ENCODE data around the gene ESR1.
"Not testable (repeated sequence)": the region's sequence is repeated elsewhere in the genome, so short reads cannot be mapped to it uniquely, and the experiment has no call there.

The ESR1 gene

DNA sequence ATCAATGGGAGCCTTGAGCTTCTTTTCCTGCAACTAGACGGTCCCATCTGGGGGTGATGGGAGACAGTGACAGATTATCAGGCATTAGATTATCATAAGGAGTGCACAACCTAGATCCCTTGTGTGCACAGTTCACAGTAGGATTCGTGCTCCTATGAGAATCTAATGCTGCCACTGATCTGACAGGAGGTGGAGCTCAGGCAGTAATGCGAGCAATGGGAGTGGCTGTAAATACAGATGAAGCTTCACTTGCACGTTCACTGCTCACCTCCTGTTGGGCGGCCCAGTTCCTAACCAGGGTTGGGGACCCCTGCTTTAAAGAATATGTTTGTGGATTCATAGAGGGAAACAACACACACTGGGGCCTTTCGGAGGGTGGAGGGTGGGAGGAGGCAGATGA lies 180.7 kb downstream of the ESR1 start:
- not testable (repeated sequence) for DNase-seq (ENCODE audit: low read depth)

GRCh38 chr6:151992091-151992490 lies 184.6 kb downstream of the ESR1 start:
- no peak for DNase-seq (ENCODE audit: low read depth)

- no peak for DNase-seq (ENCODE audit: low read depth)
Observed at GRCh38 chr6:151993364-151993763, 185.9 kb downstream of the ESR1 start.

- no peak for DNase-seq (ENCODE audit: low read depth)
Observed at GRCh38 chr6:151998784-151999183, 191.3 kb downstream of the ESR1 start.

DNA sequence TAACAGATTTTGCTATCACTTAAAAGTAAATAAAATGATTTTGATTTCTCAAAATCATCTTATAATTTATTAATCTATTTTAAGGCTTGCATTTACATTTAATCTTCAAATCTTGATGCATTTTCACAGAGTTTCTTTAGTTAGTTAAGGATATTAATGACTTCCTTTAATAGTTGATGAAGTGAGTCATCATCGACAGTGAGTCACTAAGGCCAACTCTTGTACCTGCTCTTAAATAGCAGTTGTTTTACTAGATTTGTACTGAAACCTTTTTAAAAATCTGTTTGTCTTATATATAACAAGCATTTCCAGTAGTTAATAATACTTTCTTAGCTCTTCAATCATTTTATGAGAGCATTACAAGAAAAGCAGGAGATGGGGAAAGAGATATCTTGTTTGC lies 191.7 kb downstream of the ESR1 start:
- no peak for DNase-seq (ENCODE audit: low read depth)

DNA sequence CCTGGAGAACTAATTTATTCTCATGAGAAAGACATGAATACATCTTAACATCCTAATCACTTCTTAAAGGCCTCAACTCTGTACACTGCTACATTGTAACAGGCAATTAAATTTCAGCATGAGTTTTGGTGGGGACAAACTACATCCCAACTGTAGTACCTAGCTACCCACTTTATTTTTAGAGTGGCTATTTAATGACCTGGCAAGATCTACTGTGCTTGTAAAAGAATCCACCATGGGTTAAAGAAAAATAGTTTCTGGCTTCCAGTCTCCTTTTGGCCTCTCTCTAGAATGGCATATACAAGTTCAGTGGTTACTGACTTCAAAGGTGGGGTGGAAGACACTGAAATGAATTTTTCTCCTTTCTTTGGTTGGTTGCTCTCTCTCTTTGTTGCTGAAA lies 193.9 kb downstream of the ESR1 start:
- DNase-seq (ENCODE audit: low read depth), result no peak

DNA sequence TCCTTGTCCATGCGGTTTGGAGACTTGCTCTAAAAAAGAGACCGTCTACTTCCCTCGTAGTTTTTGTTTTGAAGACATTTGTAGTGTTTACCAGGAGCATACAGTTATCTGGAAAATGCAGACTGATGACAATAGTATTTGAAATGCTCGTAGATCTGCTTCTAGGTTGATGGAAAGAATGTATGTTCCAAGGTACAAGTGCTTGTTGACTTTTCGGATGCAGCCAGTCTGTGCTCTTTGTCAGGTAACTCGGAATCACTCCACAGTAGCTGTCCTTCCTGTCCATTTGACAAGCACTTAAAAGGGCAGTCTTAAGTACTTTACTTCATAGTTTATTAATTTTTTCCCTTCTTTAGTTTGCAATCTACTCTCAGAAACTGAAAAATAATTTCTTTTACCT lies 194.8 kb downstream of the ESR1 start:
- DNase-seq (ENCODE audit: low read depth), result no peak

- DNase-seq (ENCODE audit: low read depth), result no peak
Observed at GRCh38 chr6:152004036-152004566, 196.6 kb downstream of the ESR1 start.

DNA sequence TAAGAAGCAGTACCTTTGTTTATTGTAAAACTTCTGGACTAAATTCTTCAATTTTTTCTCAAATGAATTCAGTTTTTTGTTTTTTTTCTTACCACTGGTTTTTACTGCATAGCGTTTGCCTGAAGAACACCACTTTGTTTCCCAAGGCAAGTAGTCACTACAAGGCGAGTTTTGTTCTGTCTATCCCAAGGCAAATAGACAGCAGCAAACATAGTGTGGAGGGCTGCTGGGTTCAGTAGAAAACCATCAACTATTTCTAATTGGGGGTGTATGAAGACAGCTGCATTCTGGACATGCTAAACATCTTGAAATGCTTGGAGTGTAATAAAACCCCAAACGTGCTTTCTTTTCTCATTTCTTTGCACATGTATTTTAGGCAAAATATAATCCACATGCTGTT lies 197.4 kb downstream of the ESR1 start:
- no peak for DNase-seq (ENCODE audit: low read depth)

DNA sequence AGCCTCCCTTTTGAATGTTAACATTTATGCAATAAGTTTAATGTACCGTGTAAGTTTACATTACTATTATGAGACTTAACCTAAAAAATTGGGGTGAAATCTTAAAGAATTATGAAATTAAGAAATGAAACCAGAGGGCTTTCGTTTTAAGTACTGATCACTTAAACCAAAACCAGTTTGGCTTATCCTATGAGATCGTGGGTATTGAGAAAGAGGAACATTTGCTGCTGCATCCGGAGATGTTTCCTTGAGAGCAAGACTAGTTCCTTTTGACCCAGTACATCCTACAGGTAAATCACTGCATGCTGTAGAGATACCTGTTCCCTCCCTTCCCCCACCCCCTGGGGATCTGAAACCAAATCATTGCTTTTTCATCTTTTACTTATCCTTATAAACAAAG lies 201.3 kb downstream of the ESR1 start:
- no peak for DNase-seq (ENCODE audit: low read depth)

DNA sequence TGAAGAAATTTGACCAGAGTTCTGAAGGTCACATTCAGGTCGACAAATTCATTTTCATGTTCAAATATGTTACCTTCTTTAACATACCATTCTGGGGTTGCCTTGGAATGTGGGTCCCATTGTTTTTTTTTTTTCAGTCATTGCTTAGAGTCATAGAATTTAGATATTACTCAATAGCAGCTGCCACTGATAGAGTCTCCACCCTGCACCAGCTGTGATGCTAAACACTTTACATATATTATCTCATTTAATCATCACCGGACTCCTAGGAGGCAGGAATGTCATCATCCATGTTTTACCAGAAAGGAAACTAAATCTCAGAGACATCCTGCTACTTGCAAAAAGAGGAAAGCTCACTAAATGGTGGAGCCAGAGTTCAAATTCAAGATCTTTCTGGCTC lies 204.7 kb downstream of the ESR1 start:
- no peak for DNase-seq (ENCODE audit: low read depth)

DNA sequence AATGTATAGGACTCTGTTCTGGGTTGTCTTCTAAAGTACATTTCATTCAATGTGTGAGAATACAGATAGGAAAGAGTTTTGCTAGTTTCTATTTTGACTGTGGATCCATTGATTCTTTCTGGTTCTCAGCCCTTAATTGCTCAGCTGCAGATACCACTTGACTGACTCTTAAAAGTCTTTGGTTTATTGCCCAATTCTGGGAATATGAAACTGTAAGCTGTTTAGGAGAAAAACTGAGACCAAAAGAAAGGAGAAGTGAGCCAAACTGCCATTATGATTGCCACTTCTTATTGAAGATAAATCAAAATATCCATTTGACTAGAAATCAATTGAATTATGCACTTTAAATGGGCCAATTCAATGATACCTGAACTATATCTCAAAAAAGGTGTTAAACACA lies 211.4 kb downstream of the ESR1 start:
- DNase-seq (ENCODE audit: low read depth), result no peak

DNA sequence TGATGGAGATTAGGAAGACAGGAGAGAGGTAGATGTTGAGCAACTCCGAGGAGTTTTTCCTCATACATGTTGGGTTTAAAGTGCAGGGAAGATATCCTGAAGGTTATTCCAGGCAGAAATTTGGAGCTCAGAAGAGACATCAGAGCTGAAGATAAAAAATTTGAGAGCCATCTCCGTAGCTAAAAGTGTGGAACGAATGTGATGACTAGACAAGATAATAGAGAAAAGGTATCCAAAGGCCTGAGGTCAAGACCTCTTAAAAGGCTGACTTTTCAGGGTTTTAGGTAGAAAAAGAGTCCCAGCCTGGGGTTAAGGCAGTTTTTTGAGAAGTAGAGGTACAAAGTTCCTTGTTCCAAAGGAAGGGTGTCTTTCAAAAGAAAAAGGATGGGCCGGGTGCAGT lies 214.8 kb downstream of the ESR1 start:
- DNase-seq (ENCODE audit: low read depth), result no peak

GRCh38 chr6:152023613-152024012 lies 216.1 kb downstream of the ESR1 start:
- DNase-seq (ENCODE audit: low read depth), result no peak

DNA sequence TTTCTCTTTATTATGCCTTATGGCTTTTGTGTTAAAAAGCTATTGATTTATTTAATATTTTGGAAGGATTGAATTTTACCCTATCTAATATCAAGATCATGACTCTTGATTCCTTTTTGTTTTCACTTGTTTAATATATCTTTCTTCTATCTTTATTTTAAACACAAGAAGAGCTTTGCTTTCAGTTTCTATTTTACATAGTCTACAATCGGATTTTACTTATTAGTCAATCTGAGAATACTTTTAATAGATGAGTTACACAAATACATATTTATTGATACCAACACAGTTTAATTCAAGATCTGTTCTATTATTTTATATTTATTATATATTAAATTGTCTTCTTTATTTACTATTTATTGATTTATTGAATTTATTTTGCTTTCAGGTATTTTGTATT lies 218.8 kb downstream of the ESR1 start:
- DNase-seq (ENCODE audit: low read depth), result no peak

DNA sequence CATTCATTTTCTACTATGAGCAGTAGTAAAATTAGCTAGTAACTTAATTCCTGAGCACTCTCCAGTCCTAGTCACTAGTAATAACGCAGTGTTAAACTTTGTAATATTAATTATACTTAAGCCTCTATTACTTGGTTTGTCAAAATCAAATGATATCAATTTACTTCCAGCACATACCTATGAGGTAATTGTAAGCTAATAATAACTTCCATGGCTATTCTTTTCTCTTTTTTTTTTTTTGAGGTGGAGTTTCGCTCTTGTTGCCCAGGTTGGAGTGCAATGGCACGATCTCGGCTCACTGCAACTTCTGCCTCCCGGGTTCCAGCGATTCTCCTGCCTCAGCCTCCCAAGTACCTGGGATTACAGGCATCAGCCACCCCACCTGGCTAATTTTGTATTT lies 219.3 kb downstream of the ESR1 start:
- DNase-seq (ENCODE audit: low read depth), result not testable (repeated sequence)

GRCh38 chr6:152033765-152034164 lies 226.3 kb downstream of the ESR1 start:
- not testable (repeated sequence) for DNase-seq (ENCODE audit: low read depth)

DNA sequence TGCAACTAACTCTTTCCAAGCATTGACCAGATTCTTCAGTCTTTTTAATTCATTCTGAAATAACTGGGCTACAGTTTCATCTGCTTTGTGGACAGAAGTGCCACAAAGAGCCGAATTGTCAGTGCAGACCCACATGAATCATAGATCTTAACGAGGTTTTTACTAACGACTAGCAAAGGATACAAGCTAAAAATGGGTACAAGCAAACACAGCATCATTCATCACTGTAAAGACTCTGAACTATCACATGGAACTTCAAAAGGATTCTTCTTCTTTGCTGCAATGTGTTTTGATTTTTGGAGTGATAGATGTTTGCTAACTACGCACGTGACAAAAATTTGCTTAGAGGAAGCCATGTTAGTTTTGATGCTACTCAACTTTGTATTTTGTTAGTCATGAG lies 227.1 kb downstream of the ESR1 start:
- no peak for DNase-seq (ENCODE audit: low read depth)

GRCh38 chr6:152046118-152046517 lies 238.6 kb downstream of the ESR1 start:
- no peak for DNase-seq (ENCODE audit: low read depth)

- no peak for DNase-seq (ENCODE audit: low read depth)
Observed at GRCh38 chr6:152048921-152049320, 241.4 kb downstream of the ESR1 start.

- no peak for DNase-seq (ENCODE audit: low read depth)
Observed at GRCh38 chr6:152049502-152049901, 242.0 kb downstream of the ESR1 start.

GRCh38 chr6:152050451-152051195 lies 243.1 kb downstream of the ESR1 start:
- DNase-seq (ENCODE audit: low read depth), result no peak

DNA sequence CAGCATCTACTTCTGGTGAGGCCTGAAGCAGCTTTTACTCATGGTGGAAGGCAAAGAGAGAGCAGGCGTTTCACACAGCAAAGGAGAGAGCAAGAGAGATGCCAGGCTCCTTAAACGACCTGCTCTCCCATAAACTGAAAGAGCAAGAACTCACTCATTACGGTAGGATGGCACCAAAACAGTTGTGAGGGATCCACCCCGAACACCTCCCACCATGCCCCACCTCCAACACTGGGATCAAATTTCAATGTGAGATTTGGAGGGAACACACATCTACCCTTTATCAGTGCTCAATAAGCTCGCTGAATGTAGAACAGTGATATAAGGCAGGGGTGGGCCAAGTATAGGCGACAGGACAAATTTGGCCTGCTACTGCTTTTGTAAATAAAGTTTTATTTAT lies 244.6 kb downstream of the ESR1 start:
- no peak for DNase-seq (ENCODE audit: low read depth)

DNA sequence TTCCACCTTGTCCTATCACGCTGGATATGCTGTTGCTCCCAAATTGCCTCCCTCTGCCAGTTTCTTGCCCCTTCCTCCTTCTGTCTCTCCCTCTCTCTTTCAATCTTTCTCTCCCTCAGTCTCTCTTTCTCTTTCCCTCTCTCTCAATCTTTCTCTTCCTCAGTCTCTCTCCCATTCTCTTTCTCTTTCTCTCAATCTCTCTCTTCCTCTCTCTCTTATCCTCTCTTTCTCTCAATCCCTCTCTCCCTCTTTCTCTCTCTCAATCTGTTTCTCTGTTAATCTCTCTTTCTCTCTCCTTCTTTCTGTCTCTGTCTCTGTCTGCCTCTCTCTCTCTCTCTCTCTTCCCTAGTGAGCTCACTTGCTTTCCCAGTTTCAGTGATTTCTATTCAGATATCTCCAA lies 245.8 kb downstream of the ESR1 start:
- no peak for DNase-seq (ENCODE audit: low read depth)
